LNCAP (cell line): ENCODE data around the gene IFRD1.

Experiments
- TF ChIP-seq, protein P1 (sequence below): fragments of 450-650 bp; IDR thresholded peaks from 2 replicates; pipeline ENCODE4 v1.5.1; 2017; ENCODE audit warnings: mild to moderate bottlenecking

IFRD1 gene

GRCh38 chr7:112416127-112416526, 34.1 kb upstream of the IFRD1 start:
- TF ChIP-seq, protein P1, sequence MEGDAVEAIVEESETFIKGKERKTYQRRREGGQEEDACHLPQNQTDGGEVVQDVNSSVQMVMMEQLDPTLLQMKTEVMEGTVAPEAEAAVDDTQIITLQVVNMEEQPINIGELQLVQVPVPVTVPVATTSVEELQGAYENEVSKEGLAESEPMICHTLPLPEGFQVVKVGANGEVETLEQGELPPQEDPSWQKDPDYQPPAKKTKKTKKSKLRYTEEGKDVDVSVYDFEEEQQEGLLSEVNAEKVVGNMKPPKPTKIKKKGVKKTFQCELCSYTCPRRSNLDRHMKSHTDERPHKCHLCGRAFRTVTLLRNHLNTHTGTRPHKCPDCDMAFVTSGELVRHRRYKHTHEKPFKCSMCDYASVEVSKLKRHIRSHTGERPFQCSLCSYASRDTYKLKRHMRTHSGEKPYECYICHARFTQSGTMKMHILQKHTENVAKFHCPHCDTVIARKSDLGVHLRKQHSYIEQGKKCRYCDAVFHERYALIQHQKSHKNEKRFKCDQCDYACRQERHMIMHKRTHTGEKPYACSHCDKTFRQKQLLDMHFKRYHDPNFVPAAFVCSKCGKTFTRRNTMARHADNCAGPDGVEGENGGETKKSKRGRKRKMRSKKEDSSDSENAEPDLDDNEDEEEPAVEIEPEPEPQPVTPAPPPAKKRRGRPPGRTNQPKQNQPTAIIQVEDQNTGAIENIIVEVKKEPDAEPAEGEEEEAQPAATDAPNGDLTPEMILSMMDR: no peak

- TF ChIP-seq, protein P1: no peak
Measured at GRCh38 chr7:112419543-112420130, 30.6 kb upstream of the IFRD1 start.

GRCh38 chr7:112420236-112420861, 29.9 kb upstream of the IFRD1 start:
- TF ChIP-seq, protein P1: no peak

DNA sequence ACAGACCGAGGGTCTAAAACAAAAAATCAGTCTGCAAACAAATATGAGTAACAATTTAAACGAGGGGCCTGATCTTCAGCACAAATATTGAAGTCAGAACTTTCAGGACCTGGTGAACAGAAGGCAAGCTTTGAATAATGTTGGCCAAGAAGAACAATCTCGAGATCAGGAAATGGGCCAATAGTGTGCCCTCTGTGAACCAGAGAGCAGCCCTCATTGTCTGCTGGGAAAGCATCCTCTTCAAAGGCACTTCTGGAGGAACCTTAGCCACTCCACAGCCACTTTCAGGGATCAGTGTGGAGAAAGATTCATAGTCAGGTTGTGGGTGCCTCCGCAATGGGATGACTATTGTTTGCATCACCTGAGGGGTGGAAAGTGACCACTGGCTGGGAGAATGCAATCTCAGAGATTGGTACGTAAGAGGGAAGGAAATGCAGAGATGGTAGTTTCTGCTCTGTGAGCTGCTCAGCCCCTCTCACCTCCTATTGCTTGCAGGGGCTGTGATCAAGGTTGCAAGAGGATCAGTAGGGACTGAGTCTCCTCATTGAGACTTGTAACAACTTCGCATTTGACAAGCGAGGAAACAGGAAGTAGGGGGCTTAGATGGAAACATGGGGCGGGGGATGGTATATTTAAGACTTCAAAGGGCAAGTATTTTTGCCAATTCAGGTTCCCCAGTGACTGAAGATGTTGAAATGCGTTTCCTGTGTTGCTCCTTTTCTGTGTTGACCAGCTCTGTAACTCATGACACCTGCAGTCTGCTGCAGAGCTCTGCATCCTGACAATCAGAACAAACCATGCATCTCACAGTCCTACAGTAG, 28.4 kb upstream of the IFRD1 start:
- TF ChIP-seq, protein P1: no peak

DNA sequence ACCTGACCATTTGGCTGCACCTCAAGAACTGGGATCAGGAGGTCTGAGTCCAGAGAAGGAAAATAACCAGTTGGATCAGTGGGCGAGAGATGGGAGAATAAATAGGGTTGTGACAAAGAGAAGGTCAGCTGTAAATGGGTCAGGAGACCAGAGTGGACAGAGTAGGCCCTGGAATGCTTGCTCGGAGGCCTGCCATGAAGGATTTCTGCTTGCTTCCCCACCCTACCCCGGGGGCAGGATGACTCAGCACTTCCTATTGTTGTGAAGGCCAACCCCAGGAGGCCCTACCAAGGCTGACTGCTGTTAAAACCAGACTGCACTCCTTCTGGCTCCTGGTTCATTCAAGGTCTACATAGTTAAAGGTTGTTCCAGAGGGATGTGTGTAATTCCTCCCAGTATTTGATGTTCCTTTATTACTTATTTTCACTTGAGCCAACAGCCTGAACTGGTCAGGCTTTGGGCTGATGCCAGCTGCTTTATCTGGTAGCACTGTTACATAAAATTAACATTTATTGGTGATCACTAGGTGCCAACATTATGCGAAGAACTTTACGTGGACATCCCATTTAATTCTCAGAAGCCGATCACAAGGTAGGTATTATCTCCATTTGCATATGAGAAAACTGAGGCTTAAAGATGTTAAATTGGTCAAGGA, 27.3 kb upstream of the IFRD1 start:
- TF ChIP-seq, protein P1: no peak

DNA sequence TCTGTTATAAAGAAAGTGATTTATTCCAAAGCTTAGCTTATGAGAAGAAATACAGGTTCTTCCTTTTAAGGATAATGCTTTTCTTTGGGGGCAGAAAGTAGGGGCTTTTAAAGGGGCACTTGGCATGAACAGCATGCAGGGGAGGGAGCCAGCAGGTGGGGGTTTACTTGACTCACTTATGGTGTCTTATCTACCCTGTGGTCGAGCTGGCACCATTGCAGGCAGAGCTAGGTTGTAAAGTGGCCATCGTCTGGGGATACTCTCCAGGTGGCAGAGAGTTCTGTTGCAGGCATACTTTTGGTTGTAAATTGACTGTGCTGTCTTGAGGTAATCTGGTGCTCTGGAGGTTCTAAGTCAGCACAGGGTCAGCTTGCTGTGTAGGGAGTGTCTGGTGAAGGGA, 26.3 kb upstream of the IFRD1 start:
- TF ChIP-seq, protein P1: no peak

GRCh38 chr7:112427984-112428383, 22.3 kb upstream of the IFRD1 start:
- TF ChIP-seq, protein P1: no peak
